K562 (cell line): Measurements from ENCODE around the gene SCAMP1. TPM values are rescaled to one million over a fixed set of nuclear protein-coding genes. Genes with fewer than 3 reads are reported as not detected.

Source experiments
- BMI1 ChIP-seq: fragments of 150-350 bp; IDR thresholded peaks from 2 replicates; pipeline ENCODE4 v1.6.1; 2014; ENCODE audit warnings: low read length
- CBX5 ChIP-seq: IDR thresholded peaks from 2 replicates; pipeline ENCODE4 v1.6.1; 2014; ENCODE audit warnings: low read depth, borderline replicate concordance
- E2F1 ChIP-seq: sonication (generic); formaldehyde crosslinking; IDR thresholded peaks from 2 replicates; pipeline ENCODE4 v1.8.1; 2023; ENCODE audit warnings: mild to moderate bottlenecking, missing genetic modification reagents, moderate library complexity
- IRF2 ChIP-seq: sonication (generic); formaldehyde crosslinking; IDR thresholded peaks from 2 replicates; pipeline ENCODE4 v1.8.1; 2022; ENCODE audit warnings: mild to moderate bottlenecking, missing genetic modification reagents
- MBD2 ChIP-seq: sonication (generic); IDR thresholded peaks from 2 replicates; pipeline ENCODE4 v1.6.1; 2016; ENCODE audit warnings: low read depth, borderline replicate concordance
- MCM7 ChIP-seq, 2 experiments: fragments of 450-650 bp; IDR thresholded peaks; 2 replicates each; pipeline ENCODE4 v1.6.1; 2016 to 2018
- MIER1 ChIP-seq: fragments of 450-650 bp; IDR thresholded peaks from 2 replicates; pipeline ENCODE4 v1.6.1; 2016; ENCODE audit warnings: antibody characterized with exemption, mild to moderate bottlenecking, low read depth
- NCOA6 ChIP-seq: fragments of 450-650 bp; IDR thresholded peaks from 2 replicates; pipeline ENCODE4 v1.6.1; 2017; ENCODE audit warnings: mild to moderate bottlenecking
- ZBTB26 ChIP-seq: fragments of 450-650 bp; formaldehyde crosslinking; IDR thresholded peaks from 2 replicates; pipeline ENCODE4 v1.4.0; 2022; ENCODE audit warnings: missing genetic modification characterization
- ZNF124 ChIP-seq: sonication (generic); formaldehyde crosslinking; IDR thresholded peaks from 2 replicates; pipeline ENCODE4 v1.8.1; 2022; ENCODE audit warnings: missing genetic modification reagents
- ZNF316 ChIP-seq: fragments of 450-650 bp; IDR thresholded peaks from 2 replicates; pipeline ENCODE4 v1.6.1; 2016
- ZNF644 ChIP-seq: fragments of 200-800 bp; sonication (Bioruptor generic); IDR thresholded peaks from 2 replicates; pipeline ENCODE4 v1.6.1; 2016; ENCODE audit warnings: low read depth, missing genetic modification characterization, missing compliant biosample characterization
- polyA plus RNA-seq, 8 experiments: library from polyadenylated mRNA; depleted of rRNA in 4 of 8; stranded (reverse) in 5 of 8; unstranded in 3 of 8; fragments of >200 nt; fragmentation: Nextera tagmentation in 2 of 8; fragmentation: Illumina TruSeq in 1 of 8; extraction: Ambion mirVana in 2 of 8; extraction: Trizol in 1 of 8; gene quantifications; 2 replicates each; pipeline versions ENCODE4 v1.2.1 to v1.2.3, GENCODE V29; 2011 to 2014; ENCODE audit warnings: inconsistent platforms in 1 of 8, missing spikeins in 1 of 8
- total RNA-seq, 7 experiments: library from RNA; depleted of rRNA in 6 of 7; stranded (reverse); fragments of >200 nt in 6 of 7; fragmentation: Illumina TruSeq in 2 of 7; extraction: Trizol in 2 of 7; gene quantifications; 2 replicates each; pipeline versions ENCODE4 v1.2.1 to v1.2.3, GENCODE V29; 2011 to 2021; ENCODE audit warnings: low replicate concordance in 1 of 7

The SCAMP1 gene
- total and polyA plus RNA-seq, 9 of the 15 experiments (the other 6 are each of a cell fraction or from before 2014, with no cell fraction given): 5.4 to 23.9 (median 13.8) TPM

DNA sequence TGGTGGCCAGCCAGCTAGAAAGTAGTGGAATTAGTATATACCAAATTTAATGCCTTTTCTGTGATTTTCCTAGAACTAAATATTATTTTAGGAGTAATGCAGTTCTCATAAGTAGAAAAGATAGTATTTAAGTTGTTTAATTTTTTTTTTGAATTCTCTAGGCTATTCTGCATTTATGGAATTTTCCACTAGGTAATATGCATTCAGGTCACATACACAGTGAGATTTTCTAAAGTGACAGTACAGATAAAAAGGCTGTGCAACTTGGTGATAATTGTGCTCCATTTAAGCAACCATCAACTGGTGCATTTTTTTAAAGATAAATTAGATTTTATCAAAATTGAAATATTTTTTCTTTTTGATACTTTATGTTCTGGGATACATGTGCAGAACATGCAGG lies 111.5 kb downstream of the SCAMP1 start (continued):
- no peak for TF ChIP-seq ZBTB26
- no peak for TF ChIP-seq MBD2
- TF ChIP-seq MIER1: no peak
- no peak for TF ChIP-seq BMI1
- TF ChIP-seq NCOA6: no peak
- no peak for TF ChIP-seq CBX5
- TF ChIP-seq ZNF124 (CRISPR knock-in tag): no peak
- no peak for TF ChIP-seq IRF2 (CRISPR knock-in tag)
- no peak for TF ChIP-seq MCM7 (IDR thresholded peaks at IDR 0.05)
- no peak for TF ChIP-seq ZNF644 (tag)
- TF ChIP-seq ZNF316: no peak
- TF ChIP-seq E2F1 (CRISPR knock-in tag): no peak
